ENCODE results near the gene SLIT3. TPM values are rescaled to one million over a fixed set of nuclear protein-coding genes. Genes with fewer than 3 reads are reported as not detected.

SLIT3 gene
- polyA plus RNA-seq, 1 donor, result 18.3 TPM

GRCh38 chr5:168620807-168621206 is 680.1 kb downstream of the SLIT3 start:
- Histone ChIP-seq H3K36me3 (ENCODE audit: control insufficient read depth, insufficient read depth, low read length) (no peaks in the 10 kb centered on the region), H3K27ac (ENCODE audit: low read length) (no peak overlapping the region), H3K4me3 (ENCODE audit: low read length) (no peak overlapping the region), H3K9me3 (ENCODE audit: control insufficient read depth, low read depth, low read length) (no peaks in the 10 kb centered on the region), H3K4me1 (ENCODE audit: control insufficient read depth, insufficient read depth, low read length) (peaks cover 11% of the 10 kb centered on the region), H3K27me3 (ENCODE audit: control insufficient read depth, insufficient read depth, low read length) (no peaks in the 10 kb centered on the region)
- no CpG with 5 or more reads among the region's 1 CpG for WGBS (ENCODE audit: insufficient coverage, low lambda C conversion rate)
- DNase-seq, result no peak

- no peak overlapping the region for H3K27ac ChIP-seq (ENCODE audit: low read length)
- peaks cover 4% of the 10 kb centered on the region for H3K4me1 ChIP-seq (ENCODE audit: control insufficient read depth, insufficient read depth, low read length)
- no peaks in the 10 kb centered on the region for H3K27me3 ChIP-seq (ENCODE audit: control insufficient read depth, insufficient read depth, low read length)
- H3K9me3 ChIP-seq (ENCODE audit: control insufficient read depth, low read depth, low read length), result no peaks in the 10 kb centered on the region
- DNase-seq, result no peak
- no CpG with 5 or more reads among the region's 10 CpGs for WGBS (ENCODE audit: insufficient coverage, low lambda C conversion rate)
- H3K4me3 ChIP-seq (ENCODE audit: low read length), result no peak overlapping the region
- H3K36me3 ChIP-seq (ENCODE audit: control insufficient read depth, insufficient read depth, low read length), result no peaks in the 10 kb centered on the region
Observed at GRCh38 chr5:168614661-168615060, 686.3 kb downstream of the SLIT3 start.

GRCh38 chr5:168613996-168614395 is 686.9 kb downstream of the SLIT3 start:
- H3K4me1 ChIP-seq (ENCODE audit: control insufficient read depth, insufficient read depth, low read length), result peaks cover 4% of the 10 kb centered on the region
- no CpG with 5 or more reads among the region's 1 CpG for WGBS (ENCODE audit: insufficient coverage, low lambda C conversion rate)
- H3K36me3 ChIP-seq (ENCODE audit: control insufficient read depth, insufficient read depth, low read length), result no peaks in the 10 kb centered on the region
- peak; percentile 40 to 71 for DNase-seq
- no peaks in the 10 kb centered on the region for H3K9me3 ChIP-seq (ENCODE audit: control insufficient read depth, low read depth, low read length)
- H3K4me3 ChIP-seq (ENCODE audit: low read length), result no peak overlapping the region
- H3K27me3 ChIP-seq (ENCODE audit: control insufficient read depth, insufficient read depth, low read length), result no peaks in the 10 kb centered on the region
- no peak overlapping the region for H3K27ac ChIP-seq (ENCODE audit: low read length)

- no peaks in the 10 kb centered on the region for H3K9me3 ChIP-seq (ENCODE audit: control insufficient read depth, low read depth, low read length)
- no peak for DNase-seq
- H3K27me3 ChIP-seq (ENCODE audit: control insufficient read depth, insufficient read depth, low read length), result no peaks in the 10 kb centered on the region
- WGBS (ENCODE audit: insufficient coverage, low lambda C conversion rate), result 29% methylated on average over 1 of the region's 2 CpGs
- H3K4me3 ChIP-seq (ENCODE audit: low read length), result no peak overlapping the region
- H3K4me1 ChIP-seq (ENCODE audit: control insufficient read depth, insufficient read depth, low read length), result peaks cover 4% of the 10 kb centered on the region
- H3K36me3 ChIP-seq (ENCODE audit: control insufficient read depth, insufficient read depth, low read length), result no peaks in the 10 kb centered on the region
- no peak overlapping the region for H3K27ac ChIP-seq (ENCODE audit: low read length)
Observed at GRCh38 chr5:168613396-168613795, 687.5 kb downstream of the SLIT3 start.

GRCh38 chr5:168612996-168613395 is 687.9 kb downstream of the SLIT3 start:
- peak; percentile 33 to 54 for DNase-seq
- WGBS (ENCODE audit: insufficient coverage, low lambda C conversion rate), result no CpG with 5 or more reads among the region's 2 CpGs
- no peak overlapping the region for H3K27ac ChIP-seq (ENCODE audit: low read length)

GRCh38 chr5:168612123-168612522 is 688.8 kb downstream of the SLIT3 start:
- DNase-seq, result no peak
- Histone ChIP-seq H3K27ac (ENCODE audit: low read length) (no peak overlapping the region), H3K4me3 (ENCODE audit: low read length) (no peak overlapping the region), H3K36me3 (ENCODE audit: control insufficient read depth, insufficient read depth, low read length) (no peaks in the 10 kb centered on the region), H3K9me3 (ENCODE audit: control insufficient read depth, low read depth, low read length) (no peaks in the 10 kb centered on the region), H3K4me1 (ENCODE audit: control insufficient read depth, insufficient read depth, low read length) (peaks cover 4% of the 10 kb centered on the region), H3K27me3 (ENCODE audit: control insufficient read depth, insufficient read depth, low read length) (no peaks in the 10 kb centered on the region)
- 85% methylated on average over 3 of the region's 4 CpGs for WGBS (ENCODE audit: insufficient coverage, low lambda C conversion rate)

More at GRCh38 chr5:168612996-168613395, 687.9 kb downstream of the SLIT3 start:
- H3K4me3 ChIP-seq (ENCODE audit: low read length), result no peak overlapping the region
- no peaks in the 10 kb centered on the region for H3K27me3 ChIP-seq (ENCODE audit: control insufficient read depth, insufficient read depth, low read length)
- peaks cover 4% of the 10 kb centered on the region for H3K4me1 ChIP-seq (ENCODE audit: control insufficient read depth, insufficient read depth, low read length)
- H3K9me3 ChIP-seq (ENCODE audit: control insufficient read depth, low read depth, low read length), result no peaks in the 10 kb centered on the region
- no peaks in the 10 kb centered on the region for H3K36me3 ChIP-seq (ENCODE audit: control insufficient read depth, insufficient read depth, low read length)

Measured in large intestine (tissue), 3 donors.